Stimulated activated CD4-positive, alpha-beta T cell treated with anti-CD3 and anti-CD28 coated beads, TNF-alpha, amount 100 ng/mL, for 4 hours (primary cell): ENCODE data around the gene NCBP2L.

ENCODE experiments used
- DNase-seq, 3 experiments: peaks; one replicate each; pipeline ENCODE4 v3.0.0-alpha.2; 2020; ENCODE audit warnings: low read depth in 3 of 3

Gene NCBP2L

GRCh38 chrX:107752714-107753113 is 24.8 kb upstream of the NCBP2L start:
- no peak for DNase-seq

DNA sequence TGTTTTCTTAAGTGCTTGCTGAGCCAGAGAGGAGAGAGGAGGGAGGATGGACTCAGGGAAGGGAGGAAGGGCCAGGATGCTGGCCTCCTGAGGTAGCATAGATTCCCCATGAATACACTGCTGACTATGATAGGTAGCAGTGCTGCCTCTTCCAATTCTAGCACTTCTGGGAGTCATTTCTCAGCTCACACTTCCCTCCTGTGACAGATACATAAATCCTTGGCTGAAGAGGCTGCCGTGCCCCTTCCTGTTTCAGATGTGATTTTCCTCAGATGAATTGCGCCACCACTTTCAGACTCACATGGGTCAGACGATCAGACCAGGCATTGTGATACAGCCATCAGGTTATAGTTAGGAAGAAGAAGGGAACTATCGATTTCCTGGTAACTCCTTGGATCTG is 24.3 kb upstream of the NCBP2L start:
- no peak for DNase-seq

DNA sequence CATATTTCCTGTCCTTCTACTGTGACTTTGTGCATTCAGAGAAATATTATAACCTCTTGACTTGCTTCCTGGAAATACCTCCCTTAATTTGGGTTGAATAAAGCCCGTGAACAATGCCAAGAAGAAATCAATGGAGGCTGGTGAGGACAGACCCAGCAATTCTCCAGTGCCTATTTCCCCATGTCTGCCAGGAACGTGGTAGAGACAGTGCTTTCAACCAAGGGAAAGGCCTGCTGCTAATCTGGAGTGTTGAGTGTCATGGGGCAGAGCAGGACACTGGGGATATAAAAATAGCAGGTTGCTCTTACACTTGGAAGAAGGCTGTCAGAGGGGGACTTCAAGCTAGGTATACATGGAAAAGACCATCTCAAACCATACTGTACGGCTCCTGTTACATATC is 21.8 kb upstream of the NCBP2L start:
- no peak for DNase-seq

DNA sequence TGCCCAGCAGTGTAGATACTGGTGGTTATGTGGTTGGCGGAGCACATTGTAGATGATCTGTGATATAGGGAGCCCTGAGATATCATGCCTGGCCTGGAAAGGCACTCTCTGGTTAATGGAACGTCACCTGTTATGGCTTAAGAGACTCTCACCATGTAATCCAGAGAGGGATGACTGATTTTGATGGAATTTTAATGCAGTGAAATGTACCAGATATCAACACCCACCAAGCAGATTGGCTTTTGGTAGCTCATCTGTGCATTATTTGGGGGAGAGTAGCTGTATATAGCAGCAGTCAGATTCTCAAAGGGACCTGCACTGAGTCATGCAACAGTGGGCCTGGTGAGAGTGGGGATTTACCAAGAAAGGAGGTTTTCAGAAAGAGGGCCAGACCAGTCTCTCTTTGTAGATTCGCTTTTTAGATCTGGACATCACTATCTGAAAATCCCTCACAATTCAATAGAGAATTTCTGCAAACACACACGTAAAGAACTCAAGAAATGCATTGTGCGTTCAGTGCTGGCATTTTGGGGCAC is 19.2 kb upstream of the NCBP2L start:
- no peak for DNase-seq

- DNase-seq: no peak
Observed at GRCh38 chrX:107760304-107761077, 17.0 kb upstream of the NCBP2L start.

DNA sequence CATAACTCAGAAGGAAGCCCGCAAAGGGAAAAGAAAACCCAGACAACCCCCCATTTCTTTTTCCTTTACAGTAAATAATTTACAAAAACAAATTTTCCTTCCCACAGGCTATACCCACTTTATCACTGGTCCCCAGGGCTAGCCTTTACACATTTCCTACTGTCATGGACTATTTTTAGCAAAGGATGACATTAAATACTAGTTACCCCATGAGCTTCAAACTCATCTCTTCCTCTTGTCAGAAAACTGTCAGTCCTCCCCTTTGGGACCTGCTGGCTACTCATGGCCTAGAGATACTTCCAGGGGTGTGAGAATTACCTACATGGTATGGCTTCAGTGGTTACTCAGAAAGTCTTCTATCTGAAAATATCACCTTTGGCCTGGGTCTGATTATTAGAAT is 13.9 kb upstream of the NCBP2L start:
- DNase-seq: no peak

DNA sequence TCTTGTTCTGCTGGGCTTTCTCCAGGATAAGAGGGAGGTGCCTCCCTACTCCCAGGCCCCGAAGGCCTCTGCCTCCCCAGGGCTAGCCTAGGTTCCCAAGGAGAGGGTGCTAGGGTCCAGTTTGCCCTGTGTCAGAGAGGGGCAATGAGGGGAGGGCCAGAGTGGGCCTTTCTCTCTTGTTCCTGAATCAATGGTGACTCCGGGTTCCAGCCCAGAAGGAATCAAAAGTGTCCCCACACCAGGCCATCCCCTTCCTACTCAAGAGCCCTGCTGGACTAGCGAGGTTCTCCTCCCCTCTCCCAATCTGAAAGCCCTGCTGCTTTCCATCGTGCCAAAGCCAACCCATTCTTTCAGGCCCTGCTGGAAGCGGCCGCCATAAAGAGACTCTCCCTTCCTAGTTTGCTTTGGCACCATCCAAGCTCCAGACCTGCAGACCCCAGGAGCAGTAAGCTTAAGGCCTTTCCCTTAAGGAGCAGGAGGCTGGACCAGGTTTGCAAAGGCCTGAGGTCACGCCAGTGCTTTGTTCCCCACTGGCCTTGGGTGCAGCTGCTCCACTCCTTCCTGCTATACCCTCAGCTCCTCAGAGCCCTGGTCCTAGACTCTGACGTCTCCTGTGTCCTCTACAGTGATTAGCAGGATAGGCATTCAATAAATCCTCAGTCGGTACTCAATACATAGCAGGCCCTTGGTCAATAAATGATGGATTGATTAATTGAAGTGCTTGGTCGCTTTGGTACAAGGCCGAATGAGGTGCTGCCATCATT is 12.5 kb upstream of the NCBP2L start:
- DNase-seq: no peak

GRCh38 chrX:107766470-107767150 is 10.9 kb upstream of the NCBP2L start:
- DNase-seq: no peak

GRCh38 chrX:107768051-107768450 is 9.5 kb upstream of the NCBP2L start:
- DNase-seq: no peak

- no peak for DNase-seq
Observed at GRCh38 chrX:107769581-107770317, 7.8 kb upstream of the NCBP2L start.

- no peak for DNase-seq
Observed at GRCh38 chrX:107773206-107773605, 4.3 kb upstream of the NCBP2L start.

DNA sequence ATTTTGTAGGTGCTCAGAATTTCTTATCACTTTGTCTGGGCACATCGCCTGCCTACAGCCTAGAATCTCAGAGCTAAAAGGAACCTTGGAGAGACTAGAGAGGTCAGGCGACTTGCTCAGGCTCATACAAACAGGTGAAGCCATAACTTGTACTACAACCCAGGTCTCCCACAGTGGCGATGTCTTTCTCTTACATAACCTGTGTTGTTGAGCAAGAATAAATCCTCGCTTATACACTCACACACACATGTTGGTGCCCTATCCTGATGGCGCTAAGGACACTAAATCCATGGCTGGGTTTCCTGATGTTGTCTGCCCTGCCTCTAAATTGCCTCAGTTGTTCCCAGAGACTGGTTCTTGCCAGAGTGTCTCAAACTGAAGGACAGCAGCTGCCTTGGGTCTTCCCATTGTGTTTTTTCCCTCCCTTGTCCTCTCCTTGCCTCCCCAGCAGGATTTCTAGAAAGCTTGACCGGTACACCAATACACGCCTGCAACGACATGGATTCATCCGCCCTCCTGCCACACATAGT is 3.6 kb upstream of the NCBP2L start:
- DNase-seq: no peak

DNA sequence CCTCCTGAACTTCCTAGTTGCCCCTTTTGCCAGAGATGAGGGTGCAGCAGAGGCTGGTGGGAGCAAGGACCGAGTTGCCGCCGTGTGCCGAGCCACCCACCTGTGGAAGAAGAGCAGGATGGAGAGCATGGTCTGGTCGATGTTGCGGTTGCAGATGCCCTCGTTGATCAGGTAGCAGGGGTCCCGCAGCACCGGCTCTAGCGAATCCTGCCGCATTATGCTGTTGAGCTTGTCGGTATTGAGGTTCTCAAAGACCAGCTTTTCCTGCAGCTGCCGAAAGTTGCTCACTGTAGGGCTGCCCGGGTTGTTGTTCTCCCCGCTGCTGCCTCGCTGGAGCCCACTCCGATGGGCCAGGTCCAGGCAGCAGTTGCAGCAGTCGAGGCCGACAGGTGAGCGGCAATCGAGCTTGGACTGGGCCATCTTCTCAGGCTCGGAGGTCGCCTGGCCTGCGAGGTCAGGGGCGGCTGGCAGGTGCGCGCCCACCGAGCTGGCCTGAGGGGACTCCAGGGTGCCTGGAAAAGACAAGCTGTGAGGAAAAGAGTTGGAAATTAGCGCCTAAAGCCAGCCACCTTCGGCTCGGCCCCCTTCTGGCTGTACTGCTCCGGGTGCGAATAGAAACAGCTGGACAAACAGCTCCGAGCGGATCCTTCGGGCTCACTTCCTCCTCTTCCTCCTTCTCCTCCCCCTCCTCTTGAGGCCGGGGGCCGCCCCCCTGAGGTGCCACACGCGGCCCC is 2.4 kb upstream of the NCBP2L start:
- DNase-seq: no peak

- peak in 1 of 3 experiments; percentile 11 for DNase-seq
Observed at GRCh38 chrX:107775734-107776511, 1.6 kb upstream of the NCBP2L start, which contains the start of gene TSC22D3. TSS of gene TSC22D3 (minus strand) at chrX:107775787. CDS start at chrX:107775419, 368 bp downstream.

- peak; percentile 33 to 66 (median 55) for DNase-seq
Observed at GRCh38 chrX:107776649-107777535, 641 bp upstream of the NCBP2L start.

DNA sequence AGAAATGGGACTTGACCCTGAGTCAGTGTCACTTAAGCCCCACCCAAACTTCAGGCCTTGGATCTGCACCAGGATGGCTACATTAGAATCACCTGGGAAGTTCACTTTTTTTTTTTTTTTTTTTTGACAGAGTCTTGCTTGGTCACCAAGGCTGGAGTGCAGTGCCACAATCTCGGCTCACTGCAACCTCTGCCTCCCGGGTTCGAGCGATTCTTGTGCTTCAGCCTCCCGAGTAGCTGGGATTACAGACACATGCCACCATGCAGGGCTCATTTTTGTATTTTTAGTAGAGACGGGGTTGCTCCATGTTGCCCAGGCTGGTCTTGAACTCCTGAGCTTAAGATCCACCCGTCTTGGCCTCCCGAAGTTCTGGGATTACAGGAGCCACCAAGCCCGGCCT is 3.0 kb downstream of the NCBP2L start:
- no peak for DNase-seq

DNA sequence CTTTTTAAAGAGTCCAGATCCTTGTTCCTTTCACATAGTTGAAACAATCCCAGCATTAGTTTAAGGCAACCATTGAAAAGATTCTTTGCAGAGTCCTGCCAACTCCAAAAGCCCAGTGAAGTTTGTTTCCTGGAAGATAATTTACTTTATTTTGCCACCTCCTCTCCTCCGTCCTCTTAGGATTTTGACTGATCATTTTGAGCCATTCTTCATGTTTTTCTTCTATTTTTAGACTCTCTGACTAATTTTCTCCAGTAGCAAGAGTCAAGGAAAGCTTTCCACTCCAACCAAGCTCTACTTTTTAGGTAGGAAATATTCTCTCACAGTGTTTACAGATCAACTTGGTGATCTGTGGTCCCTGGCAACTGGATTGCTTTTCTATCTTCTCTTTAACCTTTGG is 10.3 kb downstream of the NCBP2L start:
- no peak for DNase-seq

GRCh38 chrX:107804427-107804826 is 26.9 kb downstream of the NCBP2L start:
- DNase-seq: no peak

DNA sequence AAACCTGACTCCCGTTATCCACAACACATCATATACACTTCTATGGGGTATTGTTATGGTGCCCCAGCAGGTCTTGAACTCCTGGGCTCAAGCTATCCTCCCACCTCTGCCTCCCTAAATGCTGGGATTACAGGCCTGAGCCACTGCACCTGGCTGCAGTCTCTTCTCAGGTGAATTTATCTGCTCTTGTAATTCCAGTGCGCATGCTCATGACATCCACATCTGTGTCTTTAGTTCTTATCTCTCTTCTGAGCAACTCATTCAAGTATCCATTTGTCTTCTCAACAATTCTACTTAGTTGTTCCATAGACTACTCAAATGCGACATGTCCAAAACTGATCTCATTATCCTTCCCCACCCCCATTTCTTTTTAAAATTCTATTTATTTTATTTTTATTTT is 27.6 kb downstream of the NCBP2L start:
- DNase-seq: no peak
